ENCODE data around the gene ACKR3.

DNA sequence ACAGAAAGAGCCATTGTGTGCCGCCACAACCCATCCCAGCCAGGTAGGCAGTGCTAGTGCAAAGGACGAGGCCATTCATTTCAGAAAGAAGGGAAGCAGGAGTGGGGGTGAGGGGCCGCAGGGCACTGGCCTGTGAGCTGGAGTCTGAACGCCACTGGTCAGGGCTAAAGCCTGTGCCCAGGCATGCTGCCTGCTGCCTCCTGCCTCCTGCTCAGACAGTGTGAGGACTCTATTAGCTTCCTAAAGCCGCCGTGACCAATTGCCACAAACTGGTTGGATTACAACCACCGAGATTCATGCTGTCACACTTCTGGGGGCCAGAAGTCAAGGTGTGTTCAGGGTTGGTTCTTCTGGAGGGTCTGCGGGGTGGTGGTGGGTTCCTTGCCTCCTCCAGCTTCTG lies 21.2 kb downstream of the ACKR3 start:
- TF ChIP-seq, protein P1, sequence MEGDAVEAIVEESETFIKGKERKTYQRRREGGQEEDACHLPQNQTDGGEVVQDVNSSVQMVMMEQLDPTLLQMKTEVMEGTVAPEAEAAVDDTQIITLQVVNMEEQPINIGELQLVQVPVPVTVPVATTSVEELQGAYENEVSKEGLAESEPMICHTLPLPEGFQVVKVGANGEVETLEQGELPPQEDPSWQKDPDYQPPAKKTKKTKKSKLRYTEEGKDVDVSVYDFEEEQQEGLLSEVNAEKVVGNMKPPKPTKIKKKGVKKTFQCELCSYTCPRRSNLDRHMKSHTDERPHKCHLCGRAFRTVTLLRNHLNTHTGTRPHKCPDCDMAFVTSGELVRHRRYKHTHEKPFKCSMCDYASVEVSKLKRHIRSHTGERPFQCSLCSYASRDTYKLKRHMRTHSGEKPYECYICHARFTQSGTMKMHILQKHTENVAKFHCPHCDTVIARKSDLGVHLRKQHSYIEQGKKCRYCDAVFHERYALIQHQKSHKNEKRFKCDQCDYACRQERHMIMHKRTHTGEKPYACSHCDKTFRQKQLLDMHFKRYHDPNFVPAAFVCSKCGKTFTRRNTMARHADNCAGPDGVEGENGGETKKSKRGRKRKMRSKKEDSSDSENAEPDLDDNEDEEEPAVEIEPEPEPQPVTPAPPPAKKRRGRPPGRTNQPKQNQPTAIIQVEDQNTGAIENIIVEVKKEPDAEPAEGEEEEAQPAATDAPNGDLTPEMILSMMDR (IDR thresholded peaks at IDR 0.05): no peak
- no peak for TF ChIP-seq POLR2A (IDR thresholded peaks at IDR 0.05)

All from tibial nerve (tissue), 3 donors.